ENCODE results near the gene MGMT. TPM values are rescaled to one million over a fixed set of nuclear protein-coding genes. Genes with fewer than 3 reads are reported as not detected.

Gene MGMT
- total and polyA plus RNA-seq, 4 donors = 28.2 to 79.1 (median 46.0) TPM

GRCh38 chr10:129516846-129517679 is 50.0 kb downstream of the MGMT start:
- Histone ChIP-seq H3K27ac (ENCODE audit: low read depth in 1 of 2, low read length in 2 of 2) (no peak overlapping the region), H3K9me3 (ENCODE audit: control insufficient read depth in 4 of 4, low read length in 3 of 4) (no peaks in the 10 kb centered on the region), H3K4me1 (ENCODE audit: control insufficient read depth in 4 of 4, insufficient read depth in 4 of 4, low read length in 3 of 4) (peaks cover 0 to 9% (median 4%) of the 10 kb centered on the region in 4 donors), H3K9ac (ENCODE audit: low read depth in 1 of 2, low read length in 2 of 2) (no peak overlapping the region), H3K27me3 (ENCODE audit: control insufficient read depth in 4 of 4, insufficient read depth in 4 of 4, low read length in 3 of 4) (no peaks in the 10 kb centered on the region), H3K4me3 (ENCODE audit: low read depth in 1 of 3, low read length in 3 of 3) (no peak overlapping the region), H3K36me3 (ENCODE audit: control insufficient read depth in 4 of 4, insufficient read depth in 3 of 4, low read depth in 1 of 4, low read length in 3 of 4) (no peaks in the 10 kb centered on the region)
- WGBS = 93% methylated on average over 26 of the region's 26 CpGs
- no peak for DNase-seq (ENCODE audit: low spot score)
- no peak for TF ChIP-seq RXRA (IDR thresholded peaks at IDR 0.05)
- no peak for TF ChIP-seq GABPA (IDR thresholded peaks at IDR 0.05 in 1 of 2, conservative IDR thresholded peaks at IDR 0.05 in 1 of 2)
- TF ChIP-seq FOXA1 (IDR thresholded peaks at IDR 0.05) = no peak
- no peak for TF ChIP-seq RAD21 (IDR thresholded peaks at IDR 0.05)
- no peak for TF ChIP-seq HNF4G (IDR thresholded peaks at IDR 0.05)
- no peak for TF ChIP-seq YY1 (IDR thresholded peaks at IDR 0.05)
- TF ChIP-seq CTCF (IDR thresholded peaks at IDR 0.05; ENCODE audit: low read depth, low read length, missing input control) = no peak
- no peak for TF ChIP-seq EGR1 (IDR thresholded peaks at IDR 0.05; ENCODE audit: low read depth in 2 of 2)
- TF ChIP-seq HNF4A (conservative IDR thresholded peaks at IDR 0.05) = no peak
- no peak for TF ChIP-seq NR2F2 (IDR thresholded peaks at IDR 0.05)
- no peak for TF ChIP-seq SP1 (IDR thresholded peaks at IDR 0.05)
- TF ChIP-seq ZBTB33 (IDR thresholded peaks at IDR 0.05) = no peak
- no peak for TF ChIP-seq REST (IDR thresholded peaks at IDR 0.05)
- no peak for TF ChIP-seq TAF1 (conservative IDR thresholded peaks at IDR 0.05)
- TF ChIP-seq MAX (IDR thresholded peaks at IDR 0.05) = no peak
- TF ChIP-seq ATF3 (IDR thresholded peaks at IDR 0.05) = no peak
- TF ChIP-seq FOXA2 (IDR thresholded peaks at IDR 0.05) = no peak
- TF ChIP-seq JUND (IDR thresholded peaks at IDR 0.05) = no peak

Data from liver (tissue), 9 donors.